Ectodermal cell (in vitro differentiated cells): ENCODE data around the gene EGFR.

Experiments used
- H3K27ac ChIP-seq: 2 replicates; pipeline ENCODE4 v1.7.0; 2013; ENCODE audit warnings: mild to moderate bottlenecking, low read depth, low read length; ENCODE audit not compliant: insufficient read depth, poor library complexity, severe bottlenecking
- H3K27me3 ChIP-seq: 2 replicates; pipeline ENCODE4 v1.7.0; 2013; ENCODE audit warnings: mild to moderate bottlenecking, low read length; ENCODE audit not compliant: insufficient read depth, control insufficient read depth, poor library complexity, severe bottlenecking
- H3K36me3 ChIP-seq: one replicate; pipeline ENCODE4 v1.7.0; 2013; ENCODE audit warnings: low read length; ENCODE audit not compliant: control insufficient read depth, insufficient read depth
- H3K4me1 ChIP-seq: one replicate; pipeline ENCODE4 v1.7.0; 2013; ENCODE audit warnings: low read length; ENCODE audit not compliant: control insufficient read depth, insufficient read depth
- H3K4me3 ChIP-seq: 2 replicates; pipeline ENCODE4 v1.7.0; 2013; ENCODE audit warnings: low read depth, low read length, control low read depth; ENCODE audit not compliant: insufficient read depth
- H3K9me3 ChIP-seq: 2 replicates; pipeline ENCODE4 v1.7.0; 2013; ENCODE audit warnings: mild to moderate bottlenecking, low read length, moderate library complexity; ENCODE audit not compliant: control insufficient read depth
- WGBS, 2 experiments: methylation state at CpG; one replicate each; pipeline ENCODE4 v1.1.7; 2013; ENCODE audit warnings: missing lambda C conversion rate in 2 of 2; 5-methylcytosine and 5-hydroxymethylcytosine counted together

The EGFR gene

DNA sequence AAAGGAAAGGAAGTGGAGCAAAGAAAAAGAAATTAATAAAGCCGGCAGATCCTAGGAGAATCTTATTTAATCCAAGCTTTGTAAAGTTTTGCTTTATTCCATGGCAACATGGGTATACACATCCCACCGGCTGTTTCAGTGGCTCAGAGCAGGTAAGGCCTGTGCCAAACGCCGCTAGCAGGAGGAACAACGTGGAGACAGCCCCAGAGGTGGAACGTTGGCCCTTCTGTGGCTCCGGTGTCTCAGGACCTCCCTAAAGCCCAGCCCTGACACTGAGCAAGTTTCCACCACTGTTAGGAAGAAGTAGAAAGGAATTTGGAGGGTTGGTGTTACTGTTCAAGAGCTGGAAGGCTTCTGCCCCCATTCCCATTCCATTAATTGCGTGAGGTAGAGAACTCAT lies 52.0 kb downstream of the EGFR start:
- Histone ChIP-seq H3K27ac (no peak overlapping the region), H3K4me3 (no peak overlapping the region), H3K9me3 (no peaks in the 10 kb centered on the region), H3K4me1 (peaks cover 26% of the 10 kb centered on the region), H3K27me3 (no peaks in the 10 kb centered on the region), H3K36me3 (no peaks in the 10 kb centered on the region)
- WGBS, 2 experiments = 90 to 93% methylated on average over 8 of the region's 8 CpGs

DNA sequence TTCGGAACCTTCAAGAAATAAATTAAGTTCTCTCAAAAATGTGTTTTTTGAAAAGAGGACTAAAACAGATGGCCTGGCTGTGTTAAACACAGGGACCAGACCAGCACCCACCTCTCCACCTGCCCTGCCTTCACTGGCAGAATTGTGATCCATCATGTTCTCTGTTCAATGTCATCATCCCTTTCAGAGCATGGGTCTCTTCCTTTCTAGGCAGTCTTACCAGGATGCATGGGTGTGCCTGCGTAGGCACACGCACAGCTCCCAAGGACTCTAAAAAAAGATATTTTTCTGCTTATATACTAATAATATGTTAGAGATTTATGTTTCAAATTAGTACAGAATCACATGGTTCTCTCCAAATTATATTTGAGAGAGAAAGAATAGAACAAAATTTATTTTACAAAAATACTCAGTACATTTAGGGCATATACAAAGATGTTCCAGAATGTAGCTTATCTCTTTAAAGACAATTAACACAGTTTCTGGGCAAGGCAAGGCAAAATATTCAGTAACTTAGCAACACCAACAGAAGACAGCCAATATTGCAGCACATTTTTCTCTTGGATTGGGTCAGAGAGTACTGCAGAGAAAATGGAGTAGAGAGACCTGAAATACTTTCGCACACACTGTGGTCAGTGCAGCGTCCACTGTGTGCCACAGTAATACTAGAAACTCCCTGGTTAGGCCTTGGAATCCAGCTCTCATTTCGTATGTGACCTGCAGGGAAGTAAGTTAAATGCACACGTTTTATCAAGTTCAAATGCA lies 52.8 kb downstream of the EGFR start:
- peaks cover 19% of the 10 kb centered on the region for H3K4me1 ChIP-seq
- no peak overlapping the region for H3K27ac ChIP-seq
- 90 to 94% methylated on average over 4 to 6 of the region's 7 CpGs for WGBS, 2 experiments
- no peaks in the 10 kb centered on the region for H3K27me3 ChIP-seq
- no peaks in the 10 kb centered on the region for H3K9me3 ChIP-seq
- H3K4me3 ChIP-seq = no peak overlapping the region
- no peaks in the 10 kb centered on the region for H3K36me3 ChIP-seq

DNA sequence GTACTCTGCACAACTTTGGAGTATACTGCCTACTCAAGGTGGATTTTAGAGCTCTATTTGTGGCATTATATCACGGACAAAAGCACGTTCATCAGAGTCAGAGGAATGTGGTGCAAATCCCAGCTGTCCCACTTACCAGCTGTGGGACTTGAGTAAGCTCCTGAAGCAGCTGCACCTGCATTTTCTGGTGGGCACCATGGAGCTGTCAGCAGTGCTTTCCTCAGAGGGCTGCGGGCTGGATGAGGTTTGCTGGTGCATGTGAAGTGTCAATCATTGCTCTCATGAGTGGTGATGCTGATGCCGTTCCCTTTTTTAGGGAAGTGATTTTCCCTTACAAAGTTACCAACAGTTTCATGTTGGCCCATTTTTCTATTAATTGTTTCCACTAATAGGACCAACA lies 53.4 kb downstream of the EGFR start:
- H3K9me3 ChIP-seq = no peaks in the 10 kb centered on the region
- H3K4me3 ChIP-seq = no peak overlapping the region
- no peaks in the 10 kb centered on the region for H3K36me3 ChIP-seq
- no peak overlapping the region for H3K27ac ChIP-seq
- no peaks in the 10 kb centered on the region for H3K27me3 ChIP-seq
- WGBS, 2 experiments = 89 to 90% methylated on average over 4 of the region's 4 CpGs
- peaks cover 12% of the 10 kb centered on the region for H3K4me1 ChIP-seq

DNA sequence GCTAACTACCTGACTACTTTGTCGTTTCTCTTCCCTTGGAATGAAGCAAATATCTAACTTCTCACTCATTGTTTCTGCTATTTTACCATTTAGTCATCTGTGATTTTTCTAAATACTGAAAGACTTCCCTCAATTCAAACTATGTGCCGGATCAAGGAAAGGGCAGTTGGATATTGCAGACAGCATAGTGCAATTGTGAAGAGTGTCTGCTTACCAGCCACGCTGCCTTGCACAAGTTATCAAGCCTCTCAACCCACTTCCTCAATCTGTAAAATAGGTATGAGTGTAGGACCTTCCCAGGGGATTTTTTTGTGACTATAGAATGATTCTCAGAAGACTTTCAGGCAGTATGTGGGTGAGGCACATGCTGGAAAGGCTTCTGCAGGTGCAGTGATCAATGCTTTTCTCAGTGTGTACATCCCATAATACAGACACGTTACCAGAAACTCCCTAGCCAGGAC lies 54.3 kb downstream of the EGFR start:
- WGBS, 2 experiments = 93 to 95% methylated on average over 2 to 4 of the region's 4 CpGs
- H3K4me1 ChIP-seq = peaks cover 10% of the 10 kb centered on the region
- H3K9me3 ChIP-seq = no peaks in the 10 kb centered on the region
- H3K4me3 ChIP-seq = no peak overlapping the region
- no peaks in the 10 kb centered on the region for H3K36me3 ChIP-seq
- H3K27ac ChIP-seq = no peak overlapping the region
- H3K27me3 ChIP-seq = no peaks in the 10 kb centered on the region

DNA sequence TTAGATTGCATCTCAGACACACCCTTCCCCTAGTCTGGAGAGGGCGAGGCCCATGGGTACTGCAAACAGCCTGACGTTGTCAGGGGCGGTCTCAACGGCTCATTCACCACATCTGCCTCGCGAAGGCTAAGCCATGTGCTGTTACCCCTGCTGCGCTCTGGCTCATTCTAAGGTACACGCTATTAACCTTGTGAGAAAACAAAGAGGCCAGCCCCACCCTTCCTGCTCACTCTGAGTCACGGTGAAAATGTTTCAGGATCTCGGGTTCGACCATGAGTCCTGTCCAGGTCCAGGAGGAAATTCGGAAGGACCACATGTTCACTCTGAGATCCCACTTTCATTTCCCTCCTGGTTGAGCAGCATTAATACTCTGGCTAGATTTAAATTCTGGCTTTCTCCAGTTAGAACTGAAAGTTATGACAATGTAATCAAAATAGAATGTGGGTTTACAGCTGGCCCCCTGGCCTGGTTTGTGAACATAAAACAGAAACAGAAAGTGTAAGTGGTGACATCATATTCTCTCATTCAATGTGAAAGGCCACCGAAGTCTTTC lies 55.2 kb downstream of the EGFR start:
- no peak overlapping the region for H3K4me3 ChIP-seq
- no peaks in the 10 kb centered on the region for H3K36me3 ChIP-seq
- no peaks in the 10 kb centered on the region for H3K9me3 ChIP-seq
- H3K4me1 ChIP-seq = peaks cover 9% of the 10 kb centered on the region
- no peaks in the 10 kb centered on the region for H3K27me3 ChIP-seq
- 74 to 77% methylated on average over 12 of the region's 13 CpGs for WGBS, 2 experiments
- H3K27ac ChIP-seq = no peak overlapping the region

DNA sequence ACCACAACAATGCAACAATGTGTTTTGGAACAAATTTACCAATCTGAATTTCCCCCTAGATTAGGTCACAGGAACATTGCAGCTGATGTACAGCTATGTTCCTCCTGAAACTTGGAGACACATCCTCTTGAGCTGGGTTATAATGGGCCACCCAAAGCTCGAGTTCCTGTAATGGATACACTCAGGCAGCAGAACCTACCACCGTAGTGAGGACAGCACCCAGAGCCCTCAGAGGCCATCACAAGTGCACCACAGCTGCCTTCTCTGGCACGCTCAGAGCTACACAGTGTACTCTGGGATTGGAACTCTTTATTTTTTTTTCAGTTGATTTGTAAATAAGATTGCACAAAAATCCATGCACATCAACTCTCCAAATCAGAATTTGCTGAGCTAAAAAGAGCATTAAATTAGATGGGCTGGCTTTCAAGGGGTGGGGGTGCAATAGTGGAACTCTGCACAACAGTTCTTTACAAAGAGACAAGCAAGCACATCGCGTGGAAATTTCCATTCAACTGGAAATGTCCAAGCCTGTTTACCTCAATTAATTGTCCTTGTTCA lies 56.7 kb downstream of the EGFR start:
- Histone ChIP-seq H3K36me3 (no peaks in the 10 kb centered on the region), H3K27ac (no peak overlapping the region), H3K9me3 (no peaks in the 10 kb centered on the region), H3K27me3 (no peaks in the 10 kb centered on the region), H3K4me3 (no peak overlapping the region), H3K4me1 (peaks cover 6% of the 10 kb centered on the region)
- WGBS, 2 experiments = 93 to 97% methylated on average over 5 of the region's 5 CpGs

DNA sequence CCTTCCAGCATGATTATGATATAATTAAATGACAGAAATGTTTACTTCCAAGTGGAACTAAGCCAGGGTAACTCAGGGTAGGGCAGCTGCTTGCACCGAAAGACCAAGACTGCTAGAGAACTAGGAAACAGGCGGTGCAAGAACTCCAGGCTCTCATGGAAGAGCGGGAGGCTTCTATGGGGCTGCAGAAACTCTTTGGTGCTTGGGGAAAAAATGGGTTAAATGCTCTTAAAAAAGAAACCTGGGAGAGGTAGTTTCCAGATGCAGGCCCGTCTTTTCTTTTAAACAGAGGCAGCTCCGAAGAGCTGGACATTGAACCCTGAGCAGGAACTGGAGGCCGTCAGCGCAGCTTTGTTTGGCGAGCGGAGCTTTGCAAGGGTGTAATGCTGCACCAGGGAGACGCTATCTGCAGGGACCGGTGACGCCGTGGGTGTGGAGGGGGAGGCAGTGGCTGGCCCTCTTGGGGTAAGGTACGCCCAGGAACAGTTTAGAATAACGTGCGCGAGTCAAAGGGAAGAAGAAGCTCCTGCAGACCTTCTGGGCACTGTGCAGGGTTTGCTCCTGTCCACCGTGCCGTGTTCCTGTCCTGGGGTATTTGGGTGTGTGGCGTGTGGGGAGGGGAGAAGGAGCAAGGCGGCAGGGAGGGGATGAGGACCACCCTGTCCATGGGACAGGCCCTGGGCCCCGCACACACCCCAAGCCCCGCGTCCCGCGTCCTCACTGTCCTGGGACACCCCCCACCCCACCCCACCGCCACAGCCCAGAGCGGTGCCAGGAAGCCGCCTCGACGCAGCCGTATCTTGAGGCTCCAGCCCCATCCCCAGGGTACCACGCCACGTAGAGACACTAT lies 59.0 kb downstream of the EGFR start:
- WGBS, 2 experiments = 94 to 95% methylated on average over 34 of the region's 34 CpGs
- H3K36me3 ChIP-seq = no peaks in the 10 kb centered on the region
- no peak overlapping the region for H3K4me3 ChIP-seq
- H3K4me1 ChIP-seq = peaks cover 6% of the 10 kb centered on the region
- H3K9me3 ChIP-seq = no peaks in the 10 kb centered on the region
- no peak overlapping the region for H3K27ac ChIP-seq
- no peaks in the 10 kb centered on the region for H3K27me3 ChIP-seq

DNA sequence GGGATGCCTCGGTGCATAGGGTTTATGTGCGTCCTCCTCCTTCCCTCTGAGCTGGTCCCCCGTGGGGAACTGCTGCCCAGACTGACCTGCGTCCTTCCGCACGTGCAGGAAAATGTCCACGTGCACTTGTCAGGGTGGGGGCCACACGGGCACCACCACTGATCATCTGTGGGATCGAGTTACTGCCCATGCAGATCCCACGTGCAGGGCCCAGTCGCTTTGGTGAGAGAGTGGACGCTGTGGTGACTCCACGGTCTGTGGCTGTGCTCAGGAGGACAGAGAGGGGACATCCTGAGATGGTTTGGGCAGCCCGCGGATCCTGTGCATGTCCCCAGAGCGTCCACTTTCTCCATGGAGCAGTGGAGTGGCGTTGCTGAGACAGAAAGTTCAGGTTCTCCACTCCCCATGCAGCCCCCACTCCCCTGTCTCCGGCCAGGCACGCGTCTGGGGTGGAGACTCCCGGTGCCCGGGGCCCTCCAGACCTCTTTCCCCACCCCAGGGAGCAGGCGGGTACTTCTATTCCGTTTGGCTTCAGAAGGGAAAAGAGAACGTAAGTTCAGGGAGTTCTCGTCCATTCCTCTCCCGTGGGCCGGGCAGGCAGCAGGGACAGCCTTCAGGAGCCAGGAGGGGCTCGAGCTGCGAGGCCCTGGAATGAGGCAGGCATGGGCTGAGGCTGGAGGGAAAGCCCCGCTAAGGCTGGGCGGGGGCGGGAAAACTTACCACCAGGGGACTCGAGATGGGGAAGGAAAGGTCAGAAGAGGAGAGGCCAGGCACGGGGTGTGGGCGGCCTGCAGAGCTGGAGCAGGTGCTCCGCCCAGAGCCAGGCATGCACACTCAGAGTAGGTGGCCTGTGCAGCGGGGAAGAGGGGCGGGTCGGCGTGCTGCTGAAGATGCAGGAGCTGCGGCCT lies 59.9 kb downstream of the EGFR start:
- Histone ChIP-seq H3K27me3 (no peaks in the 10 kb centered on the region), H3K36me3 (no peaks in the 10 kb centered on the region), H3K9me3 (no peaks in the 10 kb centered on the region), H3K4me3 (no peak overlapping the region), H3K4me1 (peaks cover 6% of the 10 kb centered on the region), H3K27ac (no peak overlapping the region)
- 77 to 80% methylated on average over 42 of the region's 42 CpGs for WGBS, 2 experiments

DNA sequence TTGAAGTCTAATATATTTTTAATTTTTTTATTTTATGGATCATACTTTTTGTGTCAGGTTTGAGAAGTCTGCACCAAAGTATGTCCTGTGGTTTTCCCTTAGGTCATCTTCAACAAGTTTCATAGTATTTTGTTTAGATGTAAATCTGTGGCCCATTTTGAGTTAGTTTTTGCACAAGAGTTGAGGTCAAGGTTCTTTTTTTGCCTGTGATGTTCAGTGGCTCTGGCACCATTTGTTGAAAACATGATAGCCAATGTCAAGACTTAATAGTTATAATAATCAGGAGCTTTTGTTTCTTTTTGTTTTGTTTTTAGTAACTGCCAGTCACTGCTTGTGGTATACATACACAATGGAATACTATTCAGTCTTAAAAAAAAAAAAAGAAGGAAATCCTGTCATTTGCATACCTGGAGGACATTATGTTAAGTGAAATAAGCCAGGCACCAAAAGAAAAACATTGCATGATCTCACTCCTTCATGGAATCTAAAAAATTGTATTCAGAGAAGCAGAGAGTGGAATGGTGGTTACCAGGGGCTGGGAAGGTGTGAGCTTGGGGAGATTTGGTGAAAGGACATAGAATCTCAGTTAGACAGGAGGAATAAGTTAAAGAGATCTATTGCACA lies 61.3 kb downstream of the EGFR start:
- H3K4me1 ChIP-seq = peaks cover 6% of the 10 kb centered on the region
- no peak overlapping the region for H3K4me3 ChIP-seq
- H3K27ac ChIP-seq = no peak overlapping the region
- no peaks in the 10 kb centered on the region for H3K27me3 ChIP-seq
- H3K9me3 ChIP-seq = no peaks in the 10 kb centered on the region
- no peaks in the 10 kb centered on the region for H3K36me3 ChIP-seq
